DOHH2 (cell line): ENCODE data around the gene PCDH8.

Source experiments
- H3F3A ChIP-seq: fragments of 200-600 bp; sonication (generic), shearing (Covaris generic); 2 replicates; pipeline ENCODE4 v1.6.0; 2016; ENCODE audit warnings: antibody characterized with exemption, mild to moderate bottlenecking; ENCODE audit not compliant: control insufficient read depth, insufficient read depth
- H3K27ac ChIP-seq: fragments of 200-600 bp; sonication (generic); 2 replicates; pipeline ENCODE4 v1.5.1; 2014; ENCODE audit warnings: low read depth, mild to moderate bottlenecking, low read length, moderate library complexity
- H3K27me3 ChIP-seq: fragments of 200-600 bp; sonication (generic); 2 replicates; pipeline ENCODE4 v1.6.1; 2014; ENCODE audit warnings: mild to moderate bottlenecking, low read length, mixed read lengths; ENCODE audit not compliant: control insufficient read depth
- H3K36me3 ChIP-seq: fragments of 200-600 bp; sonication (generic); 2 replicates; pipeline ENCODE4 v1.6.1; 2014; ENCODE audit warnings: mild to moderate bottlenecking, low read length, moderate library complexity, mixed read lengths; ENCODE audit not compliant: control insufficient read depth
- H3K4me1 ChIP-seq: fragments of 200-600 bp; sonication (generic); 2 replicates; pipeline ENCODE4 v1.6.1; 2014; ENCODE audit warnings: mild to moderate bottlenecking, low read length, mixed read lengths; ENCODE audit not compliant: control insufficient read depth
- H3K4me2 ChIP-seq: fragments of 200-600 bp; sonication (generic); 2 replicates; pipeline ENCODE4 v1.6.0; 2014; ENCODE audit warnings: mild to moderate bottlenecking, low read length, moderate library complexity
- H3K4me3 ChIP-seq: fragments of 200-600 bp; sonication (generic); 2 replicates; pipeline ENCODE4 v1.5.1; 2014; ENCODE audit warnings: mild to moderate bottlenecking, low read length, mixed read lengths
- H3K79me2 ChIP-seq: fragments of 200-600 bp; sonication (generic); 2 replicates; pipeline ENCODE4 v1.6.1; 2014; ENCODE audit warnings: mild to moderate bottlenecking, low read length, mixed read lengths; ENCODE audit not compliant: control insufficient read depth
- H3K9me2 ChIP-seq: fragments of 200-600 bp; sonication (generic); replicated peaks from 2 replicates; pipeline ENCODE4 v1.6.1; 2014; ENCODE audit warnings: mild to moderate bottlenecking, low read length, mixed read lengths; ENCODE audit not compliant: control insufficient read depth
- H3K9me3 ChIP-seq: fragments of 200-600 bp; sonication (generic); 2 replicates; pipeline ENCODE4 v1.6.1; 2014; ENCODE audit warnings: antibody characterized with exemption, low read length, mixed read lengths; ENCODE audit not compliant: control insufficient read depth, insufficient read depth
- H4K20me1 ChIP-seq: fragments of 200-600 bp; sonication (generic); 2 replicates; pipeline ENCODE4 v1.6.0; 2014; ENCODE audit warnings: low read depth, mild to moderate bottlenecking, antibody characterized with exemption, low read length, moderate library complexity; ENCODE audit not compliant: control insufficient read depth, insufficient read depth
- CTCF ChIP-seq: fragments of 200-600 bp; sonication (generic); IDR thresholded peaks from one replicate; pipeline ENCODE4 v1.5.1; 2014; ENCODE audit warnings: antibody characterized with exemption, mild to moderate bottlenecking, low read depth, low read length; ENCODE audit not compliant: poor library complexity, severe bottlenecking
- EZH2phosphoT487 ChIP-seq: fragments of 200-600 bp; sonication (generic); IDR thresholded peaks from 2 replicates; pipeline ENCODE4 v1.6.1; 2017; ENCODE audit warnings: borderline replicate concordance, mild to moderate bottlenecking, antibody characterized with exemption, low read length, moderate library complexity, mixed read lengths

Gene PCDH8

GRCh38 chr13:52845766-52846566 lies 2.5 kb downstream of the PCDH8 start:
- Histone ChIP-seq H3K4me2 (no peak overlapping the region), H3K27me3 (no peaks in the 10 kb centered on the region), H3K4me1 (no peaks in the 10 kb centered on the region), H3K27ac (no peak overlapping the region), H3K9me2 (no peaks in the 10 kb centered on the region), H3K36me3 (no peaks in the 10 kb centered on the region), H3F3A (no peaks in the 10 kb centered on the region), H3K79me2 (no peaks in the 10 kb centered on the region), H3K4me3 (no peak overlapping the region), H4K20me1 (no peaks in the 10 kb centered on the region), H3K9me3 (peaks cover 12% of the 10 kb centered on the region; the same call in 1 of the 2 replicates)
- TF ChIP-seq EZH2phosphoT487 (no peak), CTCF (no peak)

GRCh38 chr13:52845334-52845761 lies 3.1 kb downstream of the PCDH8 start:
- Histone ChIP-seq H3K27me3 (no peaks in the 10 kb centered on the region), H3F3A (no peaks in the 10 kb centered on the region), H3K27ac (no peak overlapping the region), H3K9me3 (peaks cover 12% of the 10 kb centered on the region; the same call in 1 of the 2 replicates), H3K79me2 (no peaks in the 10 kb centered on the region), H3K4me2 (no peak overlapping the region), H3K36me3 (no peaks in the 10 kb centered on the region), H3K4me3 (no peak overlapping the region), H4K20me1 (no peaks in the 10 kb centered on the region), H3K9me2 (no peaks in the 10 kb centered on the region), H3K4me1 (no peaks in the 10 kb centered on the region)
- TF ChIP-seq CTCF (no peak), EZH2phosphoT487 (no peak)

GRCh38 chr13:52844836-52845235 lies 3.6 kb downstream of the PCDH8 start:
- no peak overlapping the region for H3K4me2 ChIP-seq
- no peaks in the 10 kb centered on the region for H3K9me2 ChIP-seq
- no peaks in the 10 kb centered on the region for H4K20me1 ChIP-seq
- TF ChIP-seq EZH2phosphoT487 (no peak), CTCF (no peak)
- H3K9me3 ChIP-seq: peaks cover 12% of the 10 kb centered on the region; the same call in 1 of the 2 replicates
- H3K79me2 ChIP-seq: no peaks in the 10 kb centered on the region
- no peak overlapping the region for H3K4me3 ChIP-seq
- H3K27me3 ChIP-seq: no peaks in the 10 kb centered on the region
- no peaks in the 10 kb centered on the region for H3F3A ChIP-seq
- no peaks in the 10 kb centered on the region for H3K36me3 ChIP-seq
- H3K4me1 ChIP-seq: no peaks in the 10 kb centered on the region
- no peak overlapping the region for H3K27ac ChIP-seq
